NCI-H2196 (cell line): Measurements from ENCODE around the gene HESX1.

Source experiments
- DNase-seq: peaks from one replicate; lab custom pipeline; 2025; ENCODE audit not compliant: unreplicated experiment; lab: John Stamatoyannopoulos, UW

Gene HESX1

GRCh38 chr3:57199895-57200297, at the start of gene HESX1:
TSS of gene HESX1 (minus strand) at chr3:57199978. CDS start at chr3:57199918, 60 bp downstream.
- DNase-seq = no peak

- no peak for DNase-seq
Observed at GRCh38 chr3:57244946-57245345, 45.2 kb upstream of the HESX1 start.

GRCh38 chr3:57234613-57235575, 35.1 kb upstream of the HESX1 start:
- DNase-seq = no peak

- DNase-seq = no peak
Observed at GRCh38 chr3:57233799-57234198, 34.0 kb upstream of the HESX1 start.

- no peak for DNase-seq
Observed at GRCh38 chr3:57230006-57230405, 30.2 kb upstream of the HESX1 start.

GRCh38 chr3:57227930-57228751, 28.4 kb upstream of the HESX1 start:
- DNase-seq = peak; percentile 34

- DNase-seq = peak; percentile 81
Observed at GRCh38 chr3:57227204-57227929, 27.6 kb upstream of the HESX1 start, which contains the start of gene APPL1. TSS of gene APPL1 (plus strand) at chr3:57227729. CDS start at chr3:57227884, 155 bp downstream.

- no peak for DNase-seq
Observed at GRCh38 chr3:57226176-57226575, 26.4 kb upstream of the HESX1 start.

- DNase-seq = no peak
Observed at GRCh38 chr3:57224856-57225255, 25.1 kb upstream of the HESX1 start.

- DNase-seq = peak; percentile 5
Observed at GRCh38 chr3:57221883-57222282, 22.1 kb upstream of the HESX1 start.

GRCh38 chr3:57206423-57206822, 6.6 kb upstream of the HESX1 start:
- DNase-seq = no peak

GRCh38 chr3:57194641-57195040, 5.1 kb downstream of the HESX1 start:
- DNase-seq = no peak

GRCh38 chr3:57192028-57192427, 7.8 kb downstream of the HESX1 start:
- no peak for DNase-seq

GRCh38 chr3:57184526-57184925, 15.3 kb downstream of the HESX1 start:
- DNase-seq = no peak

- DNase-seq = no peak
Observed at GRCh38 chr3:57179580-57180410, 20.0 kb downstream of the HESX1 start.

- DNase-seq = no peak
Observed at GRCh38 chr3:57176045-57176444, 23.7 kb downstream of the HESX1 start.

- no peak for DNase-seq
Observed at GRCh38 chr3:57173687-57174086, 26.1 kb downstream of the HESX1 start.

- no peak for DNase-seq
Observed at GRCh38 chr3:57170946-57171345, 28.8 kb downstream of the HESX1 start.

- peak; percentile 10 for DNase-seq
Observed at GRCh38 chr3:57169872-57170623, 29.7 kb downstream of the HESX1 start.
